IMR-90 (cell line): ENCODE data around the gene SEMA5A. TPM values are rescaled to one million over a fixed set of nuclear protein-coding genes. Genes with fewer than 3 reads are reported as not detected.
A peak's percentile ranks its signal among the peaks of the same experiment; 100 is the strongest.

Experiments used
- ATAC-seq: fragments of 200-7000 bp; cut with Tn5 transposase; 2 replicates; pipeline ENCODE4 v1.9.1; 2020; ENCODE audit warnings: low read depth, mild to moderate bottlenecking, moderate library complexity
- BruUV-seq: library from RNA; stranded (reverse); fragments of 400-500 nt; replicated peaks from 2 replicates; lab custom pipeline; 2021; lab: Mats Ljungman, UMichigan
- CTCF ChIA-PET: fragments of 300-600 bp; formaldehyde crosslinking; extraction: SDS; loops from one replicate; lab custom pipeline; 2021; ENCODE audit warnings: antibody characterized with exemption; lab: Yijun Ruan, JAX
- POLR2A ChIA-PET: fragments of 300-600 bp; sonication (Branson Sonifier 250); formaldehyde crosslinking; loops from one replicate; lab custom pipeline; 2022; ENCODE audit warnings: antibody characterized with exemption; ENCODE audit not compliant: unreplicated experiment; lab: Charles Lee
- DNase-seq: peaks from one replicate; pipeline ENCODE4 v3.0.0; 2013
- H2AFZ ChIP-seq: replicated peaks from 2 replicates; pipeline ENCODE3; 2013; ENCODE audit warnings: low read length, mild to moderate bottlenecking; ENCODE audit not compliant: poor library complexity
- H2AK5ac ChIP-seq: 2 replicates; pipeline ENCODE4 v1.6.1; 2013; ENCODE audit warnings: low read depth, low read length, inconsistent platforms
- H2AK9ac ChIP-seq: replicated peaks from 2 replicates; pipeline ENCODE3; 2013; ENCODE audit warnings: mild to moderate bottlenecking, low read depth, low read length, moderate library complexity; ENCODE audit not compliant: poor library complexity
- H2BK120ac ChIP-seq: 2 replicates; pipeline ENCODE4 v1.6.1; 2013; ENCODE audit warnings: low read depth, low read length, inconsistent platforms
- H2BK15ac ChIP-seq: 3 replicates; pipeline ENCODE4 v1.6.1; 2013; ENCODE audit warnings: low read depth, low read length, inconsistent platforms
- H2BK20ac ChIP-seq: 2 replicates; pipeline ENCODE4 v1.6.1; 2013; ENCODE audit warnings: low read depth, mild to moderate bottlenecking, inconsistent platforms, low read length, moderate library complexity
- H2BK5ac ChIP-seq: 2 replicates; pipeline ENCODE4 v1.6.1; 2013; ENCODE audit warnings: mild to moderate bottlenecking, low read depth, low read length, inconsistent platforms; ENCODE audit not compliant: poor library complexity, severe bottlenecking
- H3K14ac ChIP-seq: replicated peaks from 2 replicates; pipeline ENCODE4 v1.6.1; 2013; ENCODE audit warnings: low read depth, low read length, inconsistent platforms
- H3K18ac ChIP-seq: 2 replicates; pipeline ENCODE4 v1.6.1; 2013; ENCODE audit warnings: low read depth, low read length, control low read depth
- H3K23ac ChIP-seq: 2 replicates; pipeline ENCODE4 v1.6.1; 2013; ENCODE audit warnings: low read depth, low read length, inconsistent platforms
- H3K27ac ChIP-seq: 2 replicates; pipeline ENCODE4 v1.5.1; 2013; ENCODE audit warnings: mild to moderate bottlenecking, control low read depth, low read length; ENCODE audit not compliant: insufficient read depth
- H3K27me3 ChIP-seq: 2 replicates; pipeline ENCODE4 v1.6.1; 2013; ENCODE audit warnings: low read length; ENCODE audit not compliant: control insufficient read depth, insufficient read depth
- H3K36me3 ChIP-seq: 2 replicates; pipeline ENCODE4 v1.6.1; 2013; ENCODE audit warnings: low read length, mixed read lengths; ENCODE audit not compliant: control insufficient read depth, insufficient read depth
- H3K4ac ChIP-seq: 2 replicates; pipeline ENCODE4 v1.6.1; 2013; ENCODE audit warnings: low read depth, low read length, inconsistent platforms
- H3K4me1 ChIP-seq: 2 replicates; pipeline ENCODE4 v1.6.1; 2013; ENCODE audit warnings: low read length, mixed read lengths; ENCODE audit not compliant: control insufficient read depth, insufficient read depth
- H3K4me2 ChIP-seq: 2 replicates; pipeline ENCODE4 v1.6.1; 2013; ENCODE audit warnings: low read depth, mild to moderate bottlenecking, control low read depth, low read length, moderate library complexity
- H3K4me3 ChIP-seq: 2 replicates; pipeline ENCODE4 v1.5.1; 2013; ENCODE audit warnings: low read depth, mild to moderate bottlenecking, control low read depth, low read length, moderate library complexity; ENCODE audit not compliant: insufficient read depth
- H3K56ac ChIP-seq: 2 replicates; pipeline ENCODE4 v1.6.1; 2013; ENCODE audit warnings: low read length, inconsistent platforms; ENCODE audit not compliant: insufficient read depth; ENCODE audit errors: extremely low read depth
- H3K79me1 ChIP-seq, 2 experiments: 2 replicates each; pipeline ENCODE4 v1.6.1; 2013; ENCODE audit warnings: low read length in 2 of 2, inconsistent platforms in 1 of 2, low read depth in 1 of 2
- H3K9ac ChIP-seq: 2 replicates; pipeline ENCODE4 v1.6.1; 2013; ENCODE audit warnings: low read depth, low read length, control low read depth
- H3K9me1 ChIP-seq: 2 replicates; pipeline ENCODE4 v1.6.1; 2013; ENCODE audit warnings: low read length, inconsistent platforms; ENCODE audit not compliant: insufficient read depth
- H3K9me3 ChIP-seq: 2 replicates; pipeline ENCODE4 v1.6.1; 2013; ENCODE audit warnings: low read length; ENCODE audit not compliant: control insufficient read depth, insufficient read depth
- H4K20me1 ChIP-seq: 2 replicates; pipeline ENCODE4 v1.6.1; 2013; ENCODE audit warnings: low read length, inconsistent platforms; ENCODE audit not compliant: insufficient read depth
- H4K5ac ChIP-seq: 2 replicates; pipeline ENCODE4 v1.6.1; 2013; ENCODE audit warnings: mild to moderate bottlenecking, low read depth, low read length, control low read depth
- H4K8ac ChIP-seq, 2 experiments: 2 replicates each; pipeline ENCODE4 v1.6.1; 2013; ENCODE audit warnings: low read depth in 2 of 2, low read length in 2 of 2, control low read depth in 1 of 2, inconsistent platforms in 1 of 2
- H4K91ac ChIP-seq: 2 replicates; pipeline ENCODE4 v1.6.1; 2013; ENCODE audit warnings: low read depth, low read length, inconsistent platforms; ENCODE audit not compliant: insufficient read depth
- BHLHE40 ChIP-seq: fragments of 150-350 bp; IDR thresholded peaks from 2 replicates; pipeline ENCODE4 v1.6.1; 2016; ENCODE audit warnings: mild to moderate bottlenecking, low read depth, low read length
- CEBPB ChIP-seq: IDR thresholded peaks from 2 replicates; pipeline ENCODE4 v1.6.1; 2012; ENCODE audit warnings: low read depth, low read length, improper control_type of control experiment
- CTCF ChIP-seq: conservative IDR thresholded peaks from 2 replicates; pipeline ENCODE4 v1.5.1; 2012; ENCODE audit warnings: mild to moderate bottlenecking, low read depth, low read length, improper control_type of control experiment
- ELK1 ChIP-seq: fragments of 150-350 bp; IDR thresholded peaks from 2 replicates; pipeline ENCODE4 v1.6.1; 2016; ENCODE audit warnings: low read depth, mild to moderate bottlenecking, low read length, moderate library complexity, borderline replicate concordance
- FOS ChIP-seq: fragments of 150-350 bp; IDR thresholded peaks from 2 replicates; pipeline ENCODE4 v1.6.1; 2016; ENCODE audit warnings: low read depth, low read length
- MAFK ChIP-seq: IDR thresholded peaks from 2 replicates; pipeline ENCODE4 v1.6.1; 2012; ENCODE audit warnings: low read depth, low read length, improper control_type of control experiment
- MAZ ChIP-seq: IDR thresholded peaks from 2 replicates; pipeline ENCODE4 v1.6.1; 2012; ENCODE audit warnings: low read depth, mild to moderate bottlenecking, low read length, improper control_type of control experiment, moderate library complexity, borderline replicate concordance
- MXI1 ChIP-seq: IDR thresholded peaks from 2 replicates; pipeline ENCODE4 v1.6.1; 2012; ENCODE audit warnings: low read depth, mild to moderate bottlenecking, low read length, moderate library complexity, borderline replicate concordance
- RAD21 ChIP-seq: IDR thresholded peaks from 2 replicates; pipeline ENCODE4 v1.6.1; 2012; ENCODE audit warnings: low read length, improper control_type of control experiment
- RCOR1 ChIP-seq: IDR thresholded peaks from 2 replicates; pipeline ENCODE4 v1.6.1; 2012; ENCODE audit warnings: mild to moderate bottlenecking, low read length, improper control_type of control experiment; ENCODE audit not compliant: insufficient replicate concordance
- SMC3 ChIP-seq: fragments of 150-350 bp; IDR thresholded peaks from 2 replicates; pipeline ENCODE4 v1.6.1; 2016; ENCODE audit warnings: low read depth, mild to moderate bottlenecking, antibody characterized with exemption, low read length, moderate library complexity
- USF2 ChIP-seq: fragments of 150-350 bp; IDR thresholded peaks from 2 replicates; pipeline ENCODE4 v1.6.1; 2017; ENCODE audit warnings: mild to moderate bottlenecking, antibody characterized with exemption, low read length, low read depth
- WGBS, 2 experiments: methylation state at CpG; one replicate each; pipeline versions ENCODE4 v1.1.5 to v1.1.7; 2013; ENCODE audit warnings: missing lambda C conversion rate in 2 of 2; ENCODE audit not compliant: insufficient read length in 1 of 2; ENCODE audit errors: extremely low coverage in 2 of 2; 5-methylcytosine and 5-hydroxymethylcytosine counted together
- dilution Hi-C: fragments of 300-500 bp; cut with HindIII; formaldehyde crosslinking; loops from one replicate; pipeline ENCODE4 v1.14.3; 2018; ENCODE audit warnings: low sequenced_read_pairs; ENCODE audit not compliant: unreplicated experiment
- in situ Hi-C: fragments of 300-500 bp; cut with MboI; formaldehyde crosslinking; loops from 3 replicates; pipeline ENCODE4 v1.14.3; 2019; ENCODE audit warnings: low sequenced_read_pairs, inconsistent platforms, mixed read lengths
- intact Hi-C: fragments of 100-400 bp; cut with micrococcal nuclease; formaldehyde crosslinking; loops from 2 replicates; pipeline ENCODE4 v1.10.0; 2022
- polyA plus RNA-seq, 3 experiments: library from polyadenylated mRNA; depleted of rRNA; stranded (reverse); fragments of >200 nt; gene quantifications; 2 replicates each; pipeline ENCODE4 v1.2.3, GENCODE V29; 2012; ENCODE audit warnings: low replicate concordance in 1 of 3
- total RNA-seq: library from RNA; depleted of rRNA; stranded (reverse); fragments of >200 nt; gene quantifications from 2 replicates; pipeline ENCODE4 v1.2.3, GENCODE V29; 2012

Gene SEMA5A
- total and polyA plus RNA-seq, 2 of the 4 experiments (the other 2 are of a cell fraction): 8.2 to 9.9 TPM

GRCh38 chr5:9363026-9363425, 182.8 kb downstream of the SEMA5A start:
- H4K5ac ChIP-seq: no peak overlapping the region
- peak overlapping the region in 1 of 2 experiments; percentile 4; a peak in 1 of 4 replicates for H4K8ac ChIP-seq
- ATAC-seq: no peak
- no peak overlapping the region for H3K14ac ChIP-seq
- H3K9ac ChIP-seq: no peak overlapping the region
- intact Hi-C loops: no loop called here
- no peak overlapping the region for H3K23ac ChIP-seq
- dilution Hi-C loops: no loop called here
- no peak overlapping the region for H3K27ac ChIP-seq
- ChIA-PET POLR2A (no interaction called here), CTCF (interaction anchor here (1.1 kb wide), 1 partner anchor 12 kb away, joined by 3 read pairs; no protein-coding TSS in a partner anchor)
- H2AK5ac ChIP-seq: no peak overlapping the region
- DNase-seq: no peak
- H3K4ac ChIP-seq: no peak overlapping the region
- H3K4me3 ChIP-seq: no peak overlapping the region
- H3K79me1 ChIP-seq: peaks cover 0 to 38% of the 10 kb centered on the region in 2 experiments; a peak in 3 of 4 replicates
- H3K36me3 ChIP-seq: no peaks in the 10 kb centered on the region
- H2BK120ac ChIP-seq: no peak overlapping the region
- H3K9me1 ChIP-seq: peaks cover 10% of the 10 kb centered on the region
- no peak overlapping the region; the same call in 1 of the 2 replicates for H3K4me2 ChIP-seq
- H2BK20ac ChIP-seq: no peak overlapping the region
- H4K20me1 ChIP-seq: 0 out of 2 replicates have a peak, but pooled peaks cover 5% of the 10 kb centered on the region
- H2AFZ ChIP-seq: no peak overlapping the region
- H2BK15ac ChIP-seq: no peak overlapping the region
- H2AK9ac ChIP-seq: no peak overlapping the region
- no peaks in the 10 kb centered on the region for H3K27me3 ChIP-seq
- H3K9me3 ChIP-seq: no peaks in the 10 kb centered on the region
- H2BK5ac ChIP-seq: no peak overlapping the region
- H3K4me1 ChIP-seq: peaks cover 12% of the 10 kb centered on the region
- in situ Hi-C loops: no loop called here
- H3K18ac ChIP-seq: no peak overlapping the region; the same call in 1 of the 2 replicates
- no peak overlapping the region for H4K91ac ChIP-seq
- WGBS, 2 experiments: no CpG with 5 or more reads among the region's 2 CpGs
- H3K56ac ChIP-seq: no peak overlapping the region
- TF ChIP-seq USF2 (no peak), RCOR1 (no peak), RAD21 (no peak), MXI1 (no peak), BHLHE40 (no peak), ELK1 (no peak), MAFK (no peak), FOS (no peak), CEBPB (no peak), SMC3 (no peak), CTCF (no peak), MAZ (no peak)
- BruUV-seq: no TSS peak
